PC-3 (cell line): ENCODE measurements around the gene ZC3HAV1. TPM values are rescaled to one million over a fixed set of nuclear protein-coding genes. Genes with fewer than 3 reads are reported as not detected.

ENCODE experiments used
- ATAC-seq: fragments of 200-7000 bp; cut with Tn5 transposase; 2 replicates; pipeline ENCODE4 v1.9.1; 2020; ENCODE audit warnings: mild to moderate bottlenecking, moderate library complexity
- BruUV-seq: library from RNA; stranded (reverse); fragments of 400-500 nt; replicated peaks from 2 replicates; lab custom pipeline; 2021; lab: Mats Ljungman, UMichigan
- CTCF ChIA-PET: fragments of 300-600 bp; sonication (Branson Sonifier 250); formaldehyde crosslinking; loops from one replicate; lab custom pipeline; 2022; ENCODE audit warnings: antibody characterized with exemption; lab: Charles Lee
- POLR2A ChIA-PET: fragments of 300-600 bp; sonication (Branson Sonifier 250); formaldehyde crosslinking; loops from one replicate; lab custom pipeline; 2022; ENCODE audit warnings: antibody characterized with exemption; ENCODE audit not compliant: unreplicated experiment; lab: Charles Lee
- DNase-seq: peaks from one replicate; pipeline ENCODE4 v3.0.0-alpha.2; 2015
- H2AFZ ChIP-seq: fragments of 300-600 bp; sonication (generic); 2 replicates; pipeline ENCODE4 v1.6.0; 2016; ENCODE audit warnings: antibody characterized with exemption, low read length
- H3F3A ChIP-seq: fragments of 300-600 bp; sonication (generic); one replicate; pipeline ENCODE4 v1.6.0; 2017; ENCODE audit warnings: antibody characterized with exemption, low read length, control low read depth, mild to moderate bottlenecking; ENCODE audit not compliant: unreplicated experiment
- H3K27ac ChIP-seq: fragments of 300-600 bp; sonication (generic); 2 replicates; pipeline ENCODE4 v1.5.1; 2016; ENCODE audit warnings: mild to moderate bottlenecking, low read length
- H3K27me3 ChIP-seq: fragments of 300-600 bp; sonication (generic); 2 replicates; pipeline ENCODE4 v1.6.1; 2016; ENCODE audit warnings: low read length, mixed read lengths
- H3K36me3 ChIP-seq: fragments of 300-600 bp; sonication (generic); 2 replicates; pipeline ENCODE4 v1.6.1; 2016; ENCODE audit warnings: low read depth, mixed run types, low read length, mixed read lengths
- H3K4me1 ChIP-seq: fragments of 300-600 bp; sonication (generic); 2 replicates; pipeline ENCODE4 v1.5.1; 2016; ENCODE audit warnings: low read length; ENCODE audit not compliant: insufficient read depth
- H3K4me2 ChIP-seq: fragments of 300-600 bp; sonication (generic); 2 replicates; pipeline ENCODE4 v1.6.0; 2016; ENCODE audit warnings: low read length
- H3K4me3 ChIP-seq: fragments of 300-600 bp; sonication (generic); 2 replicates; pipeline ENCODE4 v1.5.1; 2016; ENCODE audit warnings: mild to moderate bottlenecking, low read length, mixed read lengths
- H3K79me2 ChIP-seq: fragments of 300-600 bp; sonication (generic); 2 replicates; pipeline ENCODE4 v1.6.1; 2017; ENCODE audit warnings: low read length, mixed read lengths
- H3K9ac ChIP-seq: fragments of 300-600 bp; sonication (generic); 2 replicates; pipeline ENCODE4 v1.6.0; 2016; ENCODE audit warnings: mild to moderate bottlenecking, low read length
- H3K9me2 ChIP-seq: fragments of 300-600 bp; sonication (generic); replicated peaks from 2 replicates; pipeline ENCODE4 v1.6.1; 2016; ENCODE audit warnings: mixed run types, low read length, mixed read lengths
- H3K9me3 ChIP-seq: fragments of 300-600 bp; sonication (generic); 2 replicates; pipeline ENCODE4 v1.6.1; 2016; ENCODE audit warnings: low read length, mixed read lengths
- H4K20me1 ChIP-seq: fragments of 300-600 bp; sonication (generic); 2 replicates; pipeline ENCODE4 v1.6.1; 2016; ENCODE audit warnings: low read length, mixed read lengths
- CTCF ChIP-seq: fragments of 300-600 bp; sonication (generic); conservative IDR thresholded peaks from 2 replicates; pipeline ENCODE4 v1.5.1; 2017; ENCODE audit warnings: antibody characterized with exemption, low read depth, mild to moderate bottlenecking, low read length
- EZH2 ChIP-seq: fragments of 300-600 bp; sonication (generic); IDR thresholded peaks from one replicate; pipeline ENCODE4 v1.6.1; 2017; ENCODE audit warnings: antibody characterized with exemption, mild to moderate bottlenecking, low read length; ENCODE audit not compliant: unreplicated experiment
- EZH2phosphoT487 ChIP-seq: fragments of 300-600 bp; sonication (generic); IDR thresholded peaks from 2 replicates; pipeline ENCODE4 v1.6.1; 2018; ENCODE audit warnings: mild to moderate bottlenecking, antibody characterized with exemption, low read length, borderline replicate concordance
- intact Hi-C: fragments of 100-400 bp; cut with micrococcal nuclease; formaldehyde crosslinking; loops from 2 replicates; pipeline ENCODE4 v1.9.0; 2023
- total RNA-seq: library from RNA; depleted of rRNA; stranded (reverse); fragments of >200 nt; gene quantifications from 2 replicates; pipeline ENCODE4 v1.2.3, GENCODE V29; 2014

Gene ZC3HAV1
- total RNA-seq, 1 experiment from 2014 or later: 19.6 TPM

GRCh38 chr7:139033346-139034114, 76.0 kb downstream of the ZC3HAV1 start:
- BruUV-seq: no TSS peak
- no peak for TF ChIP-seq CTCF
- no peak for TF ChIP-seq EZH2
- no peak for TF ChIP-seq EZH2phosphoT487
- intact Hi-C loops: no loop called here
- H4K20me1 ChIP-seq: peaks cover 13% of the 10 kb centered on the region
- H3K9ac ChIP-seq: peak overlapping the region; percentile 28
- peaks cover 35% of the 10 kb centered on the region for H3K36me3 ChIP-seq
- CTCF ChIA-PET: no interaction called here
- H3K79me2 ChIP-seq: peaks cover 49% of the 10 kb centered on the region
- DNase-seq (peak; percentile 55), ATAC-seq (peak; percentile 9; the same call in 1 of the 2 replicates)
- peak overlapping the region; percentile 78 for H3K27ac ChIP-seq
- no peaks in the 10 kb centered on the region for H3F3A ChIP-seq
- H3K4me1 ChIP-seq: peaks cover 25% of the 10 kb centered on the region
- no peaks in the 10 kb centered on the region for H3K27me3 ChIP-seq
- no peaks in the 10 kb centered on the region for H3K9me3 ChIP-seq
- H2AFZ ChIP-seq: no peak overlapping the region
- H3K4me3 ChIP-seq: peak overlapping the region; percentile 94
- POLR2A ChIA-PET: no interaction called here
- H3K9me2 ChIP-seq: no peaks in the 10 kb centered on the region; the same call in 1 of the 2 replicates
- H3K4me2 ChIP-seq: peak overlapping the region; percentile 98

- Histone ChIP-seq H3K4me2 (no peak overlapping the region), H3F3A (no peaks in the 10 kb centered on the region), H3K27me3 (no peaks in the 10 kb centered on the region), H3K9ac (no peak overlapping the region), H3K79me2 (peaks cover 49% of the 10 kb centered on the region), H3K36me3 (peaks cover 38% of the 10 kb centered on the region), H4K20me1 (peaks cover 13% of the 10 kb centered on the region), H3K9me3 (no peaks in the 10 kb centered on the region), H3K9me2 (no peaks in the 10 kb centered on the region), H3K27ac (no peak overlapping the region), H3K4me3 (no peak overlapping the region), H2AFZ (no peak overlapping the region), H3K4me1 (peaks cover 25% of the 10 kb centered on the region)
- DNase-seq (no peak), ATAC-seq (no peak)
- no TSS peak for BruUV-seq
- TF ChIP-seq CTCF (no peak), EZH2 (no peak), EZH2phosphoT487 (no peak)
- intact Hi-C loops: no loop called here
- CTCF ChIA-PET: no interaction called here
- POLR2A ChIA-PET: no interaction called here
These were observed 77.0 kb downstream of the ZC3HAV1 start for GRCh38 chr7:139032473-139032872.

- BruUV-seq: no TSS peak
- CTCF ChIA-PET: no interaction called here
These were observed 80.2 kb downstream of the ZC3HAV1 start for GRCh38 chr7:139029353-139029752.

More at GRCh38 chr7:139029353-139029752, 80.2 kb downstream of the ZC3HAV1 start:
- H3K36me3 ChIP-seq: peaks cover 61% of the 10 kb centered on the region
- H3K27ac ChIP-seq: no peak overlapping the region
- peaks cover 13% of the 10 kb centered on the region for H3K4me1 ChIP-seq
- no peak overlapping the region for H3K4me2 ChIP-seq
- TF ChIP-seq CTCF (no peak), EZH2 (no peak), EZH2phosphoT487 (no peak)
- ATAC-seq: no peak
- no peaks in the 10 kb centered on the region for H3F3A ChIP-seq
- intact Hi-C loops: no loop called here
- H2AFZ ChIP-seq: no peak overlapping the region
- no peaks in the 10 kb centered on the region for H3K9me2 ChIP-seq
- no peaks in the 10 kb centered on the region for H3K9me3 ChIP-seq
- DNase-seq: no peak
- peaks cover 16% of the 10 kb centered on the region for H4K20me1 ChIP-seq
- H3K9ac ChIP-seq: no peak overlapping the region
- no peak overlapping the region for H3K4me3 ChIP-seq
- POLR2A ChIA-PET: no interaction called here
- H3K79me2 ChIP-seq: peaks cover 28% of the 10 kb centered on the region
- no peaks in the 10 kb centered on the region for H3K27me3 ChIP-seq
